ENCODE results near the gene PARD3B.

GRCh38 chr2:204591225-204591624, 46.0 kb downstream of the PARD3B start:
- TF ChIP-seq, protein P1, sequence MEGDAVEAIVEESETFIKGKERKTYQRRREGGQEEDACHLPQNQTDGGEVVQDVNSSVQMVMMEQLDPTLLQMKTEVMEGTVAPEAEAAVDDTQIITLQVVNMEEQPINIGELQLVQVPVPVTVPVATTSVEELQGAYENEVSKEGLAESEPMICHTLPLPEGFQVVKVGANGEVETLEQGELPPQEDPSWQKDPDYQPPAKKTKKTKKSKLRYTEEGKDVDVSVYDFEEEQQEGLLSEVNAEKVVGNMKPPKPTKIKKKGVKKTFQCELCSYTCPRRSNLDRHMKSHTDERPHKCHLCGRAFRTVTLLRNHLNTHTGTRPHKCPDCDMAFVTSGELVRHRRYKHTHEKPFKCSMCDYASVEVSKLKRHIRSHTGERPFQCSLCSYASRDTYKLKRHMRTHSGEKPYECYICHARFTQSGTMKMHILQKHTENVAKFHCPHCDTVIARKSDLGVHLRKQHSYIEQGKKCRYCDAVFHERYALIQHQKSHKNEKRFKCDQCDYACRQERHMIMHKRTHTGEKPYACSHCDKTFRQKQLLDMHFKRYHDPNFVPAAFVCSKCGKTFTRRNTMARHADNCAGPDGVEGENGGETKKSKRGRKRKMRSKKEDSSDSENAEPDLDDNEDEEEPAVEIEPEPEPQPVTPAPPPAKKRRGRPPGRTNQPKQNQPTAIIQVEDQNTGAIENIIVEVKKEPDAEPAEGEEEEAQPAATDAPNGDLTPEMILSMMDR (IDR thresholded peaks at IDR 0.05), result no peak
- no peak for TF ChIP-seq POLR2A (IDR thresholded peaks at IDR 0.05)

Data from lower leg skin (tissue), 3 donors.